ENCODE data around the gene ADARB1.

Gene ADARB1

DNA sequence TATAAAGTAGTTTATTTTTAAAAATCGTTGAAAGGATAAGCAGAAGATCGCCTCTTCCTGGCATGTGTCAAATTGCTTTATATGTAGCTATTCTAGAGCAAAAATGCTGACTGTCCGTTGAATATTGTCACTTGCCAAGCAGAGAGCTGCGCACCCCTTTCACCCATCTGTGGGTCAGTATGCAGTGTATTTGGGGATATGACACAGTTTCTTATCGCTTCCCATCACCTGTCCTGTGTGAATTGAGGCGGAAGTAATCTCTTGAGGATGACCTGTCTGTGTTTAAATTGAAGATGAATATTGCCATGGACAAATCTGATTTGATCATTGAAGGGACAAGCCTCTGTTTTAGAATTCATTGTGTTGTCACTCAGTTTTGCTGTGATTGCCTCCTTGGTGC lies 161.1 kb downstream of the ADARB1 start:
- TF ChIP-seq, protein P1, sequence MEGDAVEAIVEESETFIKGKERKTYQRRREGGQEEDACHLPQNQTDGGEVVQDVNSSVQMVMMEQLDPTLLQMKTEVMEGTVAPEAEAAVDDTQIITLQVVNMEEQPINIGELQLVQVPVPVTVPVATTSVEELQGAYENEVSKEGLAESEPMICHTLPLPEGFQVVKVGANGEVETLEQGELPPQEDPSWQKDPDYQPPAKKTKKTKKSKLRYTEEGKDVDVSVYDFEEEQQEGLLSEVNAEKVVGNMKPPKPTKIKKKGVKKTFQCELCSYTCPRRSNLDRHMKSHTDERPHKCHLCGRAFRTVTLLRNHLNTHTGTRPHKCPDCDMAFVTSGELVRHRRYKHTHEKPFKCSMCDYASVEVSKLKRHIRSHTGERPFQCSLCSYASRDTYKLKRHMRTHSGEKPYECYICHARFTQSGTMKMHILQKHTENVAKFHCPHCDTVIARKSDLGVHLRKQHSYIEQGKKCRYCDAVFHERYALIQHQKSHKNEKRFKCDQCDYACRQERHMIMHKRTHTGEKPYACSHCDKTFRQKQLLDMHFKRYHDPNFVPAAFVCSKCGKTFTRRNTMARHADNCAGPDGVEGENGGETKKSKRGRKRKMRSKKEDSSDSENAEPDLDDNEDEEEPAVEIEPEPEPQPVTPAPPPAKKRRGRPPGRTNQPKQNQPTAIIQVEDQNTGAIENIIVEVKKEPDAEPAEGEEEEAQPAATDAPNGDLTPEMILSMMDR (IDR thresholded peaks at IDR 0.05) = no peak

DNA sequence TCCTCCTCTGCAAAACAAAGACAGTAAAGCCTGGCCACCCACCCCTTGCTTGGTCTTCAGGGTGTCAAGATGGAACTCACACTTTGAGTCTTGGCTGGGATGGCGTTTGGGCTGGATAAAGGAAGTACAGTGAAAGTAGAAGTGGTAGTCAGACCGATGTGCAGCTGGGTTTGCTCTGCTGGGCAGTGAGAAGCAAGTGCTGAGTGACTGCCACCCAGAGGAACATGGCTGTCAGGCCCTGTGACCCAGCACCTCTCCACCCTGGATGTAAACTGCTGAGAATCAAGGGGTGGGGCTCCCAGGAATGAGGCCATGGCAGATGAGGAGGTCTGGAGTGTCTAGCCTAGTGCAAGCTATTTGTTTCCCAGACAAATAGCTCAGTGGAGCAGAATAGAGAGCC lies 162.1 kb downstream of the ADARB1 start:
- TF ChIP-seq, protein P1 (IDR thresholded peaks at IDR 0.05) = no peak

DNA sequence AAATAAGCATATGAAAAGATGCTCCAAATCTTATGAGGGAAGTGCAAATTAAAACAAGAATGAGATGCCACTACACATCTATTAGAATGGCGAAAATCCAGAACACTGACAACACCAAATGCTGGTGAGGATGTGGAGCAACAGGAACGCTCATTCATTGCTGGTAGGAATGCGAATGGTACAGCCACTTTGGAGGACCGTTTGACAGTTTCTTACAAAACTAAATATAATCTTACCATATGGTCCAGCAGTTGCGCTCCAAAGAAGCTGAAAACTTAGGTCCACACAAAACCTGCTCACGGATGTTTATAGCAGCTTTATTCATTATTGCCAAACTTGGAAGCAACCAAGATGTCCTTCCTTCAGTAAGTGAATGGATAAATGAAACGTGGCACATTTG lies 163.0 kb downstream of the ADARB1 start:
- TF ChIP-seq, protein P1 (IDR thresholded peaks at IDR 0.05) = no peak

DNA sequence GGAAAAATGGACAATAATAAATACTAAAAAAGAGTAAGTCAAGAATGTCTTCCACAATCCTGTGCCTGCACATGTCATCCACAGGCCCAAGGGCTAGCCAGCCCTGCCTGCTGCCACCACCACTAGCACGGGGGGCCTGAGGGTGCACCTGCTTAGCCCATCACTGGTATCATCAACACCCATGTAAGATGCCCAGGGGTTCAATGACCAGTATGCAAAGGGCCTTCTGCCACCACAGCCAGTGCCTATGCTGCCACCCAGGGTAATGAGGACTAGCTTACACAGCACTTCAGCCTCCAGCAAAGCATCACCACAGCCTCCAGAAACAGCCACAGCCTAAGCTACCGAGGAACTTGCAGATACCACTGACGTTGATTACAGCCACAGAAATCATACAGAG lies 167.0 kb downstream of the ADARB1 start:
- TF ChIP-seq, protein P1 (IDR thresholded peaks at IDR 0.05) = no peak

DNA sequence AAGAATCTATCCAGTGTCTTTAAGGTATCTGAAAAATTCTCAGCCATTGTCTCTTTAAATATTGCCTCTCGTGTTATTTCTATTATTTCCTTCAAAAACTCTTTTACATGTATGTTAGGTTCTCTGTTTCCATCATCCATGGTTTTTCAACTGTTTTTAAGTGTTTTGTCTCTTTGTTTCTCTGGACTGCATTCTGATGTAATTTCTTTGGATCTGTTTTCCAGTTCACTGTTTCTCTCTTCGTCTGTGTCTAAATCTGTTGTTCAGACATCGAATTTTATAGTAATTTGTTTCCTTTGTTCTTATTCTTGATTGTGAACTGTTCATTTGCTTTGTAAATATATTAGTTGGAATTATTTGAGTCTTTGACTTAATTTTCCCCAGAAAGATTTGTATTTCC lies 169.2 kb downstream of the ADARB1 start:
- TF ChIP-seq, protein P1 (IDR thresholded peaks at IDR 0.05) = no peak

DNA sequence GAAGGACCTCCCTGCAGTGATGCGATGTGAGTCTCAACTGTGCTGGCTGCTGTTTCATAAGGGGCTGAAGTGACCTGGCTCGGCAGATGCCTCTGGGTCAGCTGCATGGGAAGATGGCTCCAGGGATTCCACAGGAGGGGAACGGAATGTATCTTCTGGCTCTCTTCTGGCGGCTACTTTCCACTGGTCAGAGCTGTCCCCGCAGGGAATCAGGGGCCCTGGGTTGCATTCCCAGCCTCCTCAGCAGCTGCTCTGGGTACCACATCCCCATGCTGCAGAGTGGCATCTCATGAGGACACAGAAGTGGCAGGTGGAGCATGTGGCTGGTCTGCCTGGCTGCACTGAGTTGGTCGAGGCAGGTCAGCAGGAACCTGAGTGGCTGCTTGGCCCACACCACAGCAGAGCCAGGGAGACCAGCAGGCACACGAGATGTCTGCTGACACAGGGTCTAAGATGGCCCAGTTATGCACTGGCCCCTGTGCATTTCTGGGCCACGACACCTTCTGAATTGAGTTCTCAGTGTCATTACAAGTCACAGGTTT lies 170.5 kb downstream of the ADARB1 start:
- TF ChIP-seq, protein P1 (IDR thresholded peaks at IDR 0.05) = no peak

DNA sequence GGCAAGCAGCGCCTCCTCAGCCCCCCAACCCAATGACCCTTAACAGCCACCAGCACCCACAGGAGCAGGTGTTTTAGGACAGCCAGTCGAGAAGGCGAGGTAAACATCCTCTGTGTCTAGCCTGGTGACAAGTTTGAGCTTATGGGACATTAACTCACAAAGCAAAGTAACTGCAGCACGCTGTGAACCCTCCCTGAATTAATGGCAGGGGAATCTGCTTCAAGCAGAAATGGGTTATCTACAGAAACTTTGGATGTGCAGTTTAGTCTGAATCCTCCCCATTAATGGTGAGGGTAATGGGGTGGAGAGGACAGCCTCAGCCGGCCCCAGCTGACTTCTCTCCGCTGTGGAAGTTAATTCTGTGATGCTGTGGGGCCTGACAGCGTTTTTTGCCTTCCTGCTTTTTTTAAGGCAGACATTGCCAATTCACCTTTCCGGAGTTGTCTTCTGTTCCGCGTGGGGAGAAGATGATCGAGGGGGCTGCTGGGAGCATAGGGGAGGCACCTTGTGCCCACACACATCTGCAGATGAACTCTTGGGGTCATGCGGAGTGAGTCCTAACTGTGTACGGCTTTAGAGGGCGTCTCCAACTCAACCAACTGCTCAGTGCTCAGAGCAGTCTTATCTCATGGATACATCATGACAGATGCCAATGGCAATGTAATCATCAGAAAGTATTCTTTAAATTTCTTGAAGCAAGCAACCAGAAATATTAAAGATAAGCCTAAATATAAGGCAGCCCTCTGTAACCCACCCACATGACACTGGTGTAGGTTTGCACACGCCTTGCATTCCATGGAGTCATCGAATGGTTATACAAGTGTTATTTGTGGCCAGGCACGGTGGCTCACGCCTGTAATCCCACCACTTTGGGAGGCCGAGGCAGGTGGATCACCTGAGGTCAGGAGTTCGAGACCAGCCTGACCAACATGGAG lies 172.3 kb downstream of the ADARB1 start:
- TF ChIP-seq, protein P1 (IDR thresholded peaks at IDR 0.05) = no peak

Data from LNCAP (cell line).